Stimulated activated CD8-positive, alpha-beta memory T cell treated with anti-CD3 and anti-CD28 coated beads, Interleukin-4, amount 100 ng/mL, for 24 hours (primary cell): Measurements from ENCODE around the gene HDGFL3.
"Not testable (repeated sequence)": the region's sequence is repeated elsewhere in the genome, so short reads cannot be mapped to it uniquely, and the experiment has no call there.

Source experiments
- DNase-seq: peaks from one replicate; pipeline ENCODE4 v3.0.0-alpha.2; 2020; ENCODE audit warnings: low read depth

Gene HDGFL3

GRCh38 chr15:83207660-83208366 is at the start of gene HDGFL3:
HDGFL3 (minus strand) TSS chr15:83207823; CDS start chr15:83207414, 409 bp downstream.
- peak; percentile 10 for DNase-seq

- DNase-seq: no peak
These were observed 43.2 kb upstream of the HDGFL3 start for GRCh38 chr15:83250781-83251180.

GRCh38 chr15:83249030-83249343 is 41.4 kb upstream of the HDGFL3 start:
- no peak for DNase-seq

GRCh38 chr15:83248151-83249029 is 40.8 kb upstream of the HDGFL3 start:
- no peak for DNase-seq

GRCh38 chr15:83243634-83244033 is 36.0 kb upstream of the HDGFL3 start:
- no peak for DNase-seq

- DNase-seq: no peak
These were observed 22.6 kb upstream of the HDGFL3 start for GRCh38 chr15:83230242-83230641.

- DNase-seq: no peak
These were observed 17.8 kb upstream of the HDGFL3 start for GRCh38 chr15:83225449-83225848.

- not testable (repeated sequence) for DNase-seq
These were observed 14.2 kb upstream of the HDGFL3 start for GRCh38 chr15:83221781-83222180.

- no peak for DNase-seq
These were observed 11.4 kb upstream of the HDGFL3 start for GRCh38 chr15:83219026-83219425.

GRCh38 chr15:83215306-83215705 is 7.7 kb upstream of the HDGFL3 start:
- DNase-seq: no peak

- no peak for DNase-seq
These were observed 3.0 kb upstream of the HDGFL3 start for GRCh38 chr15:83210619-83211018.

GRCh38 chr15:83209333-83209732 is 1.7 kb upstream of the HDGFL3 start:
- DNase-seq: no peak

- DNase-seq: no peak
These were observed 691 bp upstream of the HDGFL3 start for GRCh38 chr15:83208367-83208661.

- no peak for DNase-seq
These were observed 489 bp downstream of the HDGFL3 start for GRCh38 chr15:83207009-83207659.

- DNase-seq: no peak
These were observed 1.1 kb downstream of the HDGFL3 start for GRCh38 chr15:83206526-83207008.

GRCh38 chr15:83205725-83206324 is 1.8 kb downstream of the HDGFL3 start:
- DNase-seq: no peak

GRCh38 chr15:83204697-83205096 is 2.9 kb downstream of the HDGFL3 start:
- DNase-seq: no peak

GRCh38 chr15:83203543-83203942 is 4.1 kb downstream of the HDGFL3 start:
- no peak for DNase-seq

GRCh38 chr15:83200589-83200988 is 7.0 kb downstream of the HDGFL3 start:
- DNase-seq: no peak

GRCh38 chr15:83200162-83200561 is 7.5 kb downstream of the HDGFL3 start:
- no peak for DNase-seq

- no peak for DNase-seq
These were observed 8.3 kb downstream of the HDGFL3 start for GRCh38 chr15:83199288-83199687.

- no peak for DNase-seq
These were observed 9.1 kb downstream of the HDGFL3 start for GRCh38 chr15:83198476-83198875.

- DNase-seq: no peak
These were observed 13.1 kb downstream of the HDGFL3 start for GRCh38 chr15:83194528-83194927.
